NCI-H2227 (cell line): ENCODE measurements around the gene UXS1.
"Not testable (repeated sequence)": the region's sequence is repeated elsewhere in the genome, so short reads cannot be mapped to it uniquely, and the experiment has no call there.

Experiments used
- DNase-seq: peaks from one replicate; lab custom pipeline; 2025; ENCODE audit not compliant: unreplicated experiment; lab: John Stamatoyannopoulos, UW

The UXS1 gene

DNA sequence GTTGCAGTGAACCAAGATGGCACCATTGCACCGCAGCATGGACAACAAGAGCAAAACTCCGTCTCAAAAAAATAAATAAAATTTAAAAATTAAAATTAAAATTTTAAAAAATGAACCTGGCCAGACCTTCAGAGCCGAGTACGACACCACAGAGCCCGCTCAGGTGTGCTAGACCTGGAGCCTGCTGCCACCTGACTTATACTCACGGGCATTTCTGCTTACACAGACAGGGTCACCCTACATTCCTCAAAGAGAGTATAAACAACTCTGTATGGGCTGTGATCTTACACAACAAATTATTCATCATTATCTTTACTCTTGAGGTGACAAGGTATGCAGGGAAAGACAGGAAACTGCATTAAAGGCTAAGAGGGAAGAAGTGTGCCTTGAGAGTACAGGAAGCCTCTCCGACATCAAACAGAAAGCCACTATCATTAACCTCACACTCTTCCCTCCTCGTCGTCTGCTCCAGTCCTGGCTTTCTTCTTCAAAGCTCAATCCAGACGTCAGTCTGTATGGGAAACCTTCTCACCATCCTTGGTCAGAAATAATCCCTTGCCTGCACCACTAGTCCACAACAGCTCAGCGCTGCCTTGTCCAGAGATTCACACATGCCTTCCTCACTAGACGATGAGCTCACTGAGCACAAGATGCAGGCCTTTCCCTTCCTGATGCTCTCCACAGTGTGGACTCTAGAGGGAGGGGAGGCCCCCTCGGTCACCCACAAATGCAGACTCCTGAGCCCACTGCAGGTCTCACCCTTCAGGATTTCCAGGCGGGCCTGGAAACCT, 56.2 kb downstream of the UXS1 start:
- DNase-seq: no peak

DNA sequence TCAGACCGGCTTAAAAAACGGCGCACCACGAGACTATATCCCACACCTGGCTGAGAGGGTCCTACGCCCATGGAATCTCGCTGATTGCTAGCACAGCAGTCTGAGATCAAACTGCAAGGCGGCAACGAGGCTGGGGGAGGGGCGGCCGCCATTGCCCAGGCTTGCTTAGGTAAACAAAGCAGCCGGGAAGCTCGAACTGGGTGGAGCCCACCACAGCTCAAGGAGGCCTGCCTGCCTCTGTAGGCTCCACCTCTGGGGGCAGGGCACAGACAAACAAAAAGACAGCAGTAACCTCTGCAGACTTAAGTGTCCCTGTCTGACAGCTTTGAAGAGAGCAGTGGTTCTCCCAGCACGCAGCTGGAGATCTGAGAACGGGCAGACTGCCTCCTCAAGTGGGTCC, 62.9 kb downstream of the UXS1 start:
- not testable (repeated sequence) for DNase-seq

- DNase-seq: no peak
Observed at GRCh38 chr2:106130251-106130998, 63.7 kb downstream of the UXS1 start.

GRCh38 chr2:106129592-106129991, 64.5 kb downstream of the UXS1 start:
- no peak for DNase-seq

- DNase-seq: no peak
Observed at GRCh38 chr2:106129150-106129549, 65.0 kb downstream of the UXS1 start.

GRCh38 chr2:106127776-106128268, 66.3 kb downstream of the UXS1 start:
- DNase-seq: no peak

GRCh38 chr2:106127282-106127771, 66.8 kb downstream of the UXS1 start:
- no peak for DNase-seq

DNA sequence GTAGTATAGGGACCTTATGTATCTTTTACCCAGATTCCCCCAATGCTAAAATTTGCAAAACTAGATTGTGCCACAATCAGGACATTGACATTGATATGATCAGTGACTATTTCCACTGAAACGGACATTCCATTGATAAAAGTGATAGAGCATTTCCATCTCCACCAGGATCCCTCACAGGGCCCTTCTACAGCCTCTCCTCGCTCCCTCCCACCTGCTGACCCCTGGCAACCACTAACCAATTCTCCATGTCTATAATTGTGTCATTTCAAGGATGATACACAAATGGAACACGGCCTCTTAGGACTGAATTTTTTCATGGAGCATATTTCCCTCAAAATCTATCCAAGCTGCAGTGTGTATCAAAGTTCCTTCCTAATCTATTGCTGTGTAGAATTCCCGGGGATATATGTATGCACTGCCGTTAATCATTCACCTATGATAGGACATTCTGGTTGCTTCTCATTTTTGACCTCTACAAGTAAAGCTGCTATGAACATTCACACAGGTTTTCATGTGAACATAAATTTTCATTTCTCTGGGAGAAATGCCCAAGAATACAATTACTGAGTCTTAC, 67.3 kb downstream of the UXS1 start:
- DNase-seq: no peak

- DNase-seq: no peak
Observed at GRCh38 chr2:106126295-106126694, 67.8 kb downstream of the UXS1 start.

GRCh38 chr2:106124905-106125549, 69.1 kb downstream of the UXS1 start:
- no peak for DNase-seq

DNA sequence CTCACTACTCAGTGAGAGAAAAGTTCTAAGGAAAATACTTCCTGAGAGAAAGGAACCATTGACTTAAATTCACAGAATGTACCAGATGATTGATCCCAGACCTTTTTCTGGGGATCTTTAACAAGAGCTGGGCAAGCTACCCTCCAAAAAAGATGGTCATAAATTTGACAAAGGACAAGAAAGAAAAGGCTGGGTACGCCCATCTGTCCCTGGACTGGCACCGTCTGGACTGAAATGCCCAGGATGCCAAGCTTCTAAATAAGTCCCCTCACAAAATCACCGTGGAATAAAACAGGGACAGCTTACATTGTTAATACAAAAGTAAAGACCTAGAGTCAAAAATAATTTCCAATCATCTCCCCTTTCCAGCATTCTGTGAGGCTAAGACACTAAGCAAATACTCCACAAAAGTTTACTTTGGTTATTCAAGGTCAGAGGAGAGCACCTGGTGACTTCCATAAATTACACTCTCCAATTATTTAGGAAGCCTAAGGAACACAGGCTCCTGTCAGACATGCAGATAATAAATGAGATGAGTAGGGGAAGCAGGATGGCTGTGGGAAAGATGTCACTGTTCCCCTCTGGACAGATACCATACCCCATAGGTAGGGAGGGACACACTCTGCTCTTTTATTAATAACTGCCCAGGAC, 69.9 kb downstream of the UXS1 start:
- DNase-seq: no peak

DNA sequence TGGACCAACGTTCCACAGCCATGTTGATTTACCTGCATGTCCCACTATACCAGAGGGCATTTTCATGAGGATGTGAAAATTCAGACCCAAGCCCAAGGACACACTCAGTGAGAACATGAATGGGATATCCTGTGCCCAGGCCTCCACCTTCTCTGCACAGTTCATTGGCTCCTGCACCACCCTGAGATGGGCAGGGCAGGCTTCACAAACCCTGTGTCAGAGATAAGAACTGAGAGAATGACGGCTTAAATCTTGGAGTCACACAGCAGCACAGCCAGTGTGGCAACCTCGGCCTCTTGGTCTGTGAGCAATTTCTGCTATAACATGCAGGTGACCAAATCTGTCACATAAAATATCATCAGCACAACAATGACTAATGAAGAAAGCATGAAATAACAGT, 71.9 kb downstream of the UXS1 start:
- no peak for DNase-seq

DNA sequence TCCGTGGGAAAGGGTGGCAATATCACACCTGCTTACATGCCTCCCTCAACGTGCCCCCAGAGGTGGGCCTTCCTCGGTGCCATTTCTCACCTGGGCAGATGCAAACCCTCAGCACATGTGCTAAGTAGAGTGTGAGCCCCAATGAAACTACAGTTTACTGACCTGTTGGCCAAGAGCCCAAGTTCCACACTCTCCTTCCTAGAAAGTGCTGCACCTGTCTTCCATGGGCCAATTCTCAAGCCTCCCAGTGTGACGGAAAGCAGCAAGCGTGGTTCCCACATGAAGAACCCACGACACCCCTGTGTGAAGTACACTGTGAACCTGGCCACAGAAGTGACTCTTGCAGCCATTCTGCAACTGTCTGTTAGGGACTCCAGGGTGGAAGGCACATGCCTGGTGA, 73.7 kb downstream of the UXS1 start:
- no peak for DNase-seq

- no peak for DNase-seq
Observed at GRCh38 chr2:106119074-106119473, 75.0 kb downstream of the UXS1 start.

GRCh38 chr2:106117882-106118684, 76.0 kb downstream of the UXS1 start:
- no peak for DNase-seq

- no peak for DNase-seq
Observed at GRCh38 chr2:106117347-106117746, 76.8 kb downstream of the UXS1 start.

DNA sequence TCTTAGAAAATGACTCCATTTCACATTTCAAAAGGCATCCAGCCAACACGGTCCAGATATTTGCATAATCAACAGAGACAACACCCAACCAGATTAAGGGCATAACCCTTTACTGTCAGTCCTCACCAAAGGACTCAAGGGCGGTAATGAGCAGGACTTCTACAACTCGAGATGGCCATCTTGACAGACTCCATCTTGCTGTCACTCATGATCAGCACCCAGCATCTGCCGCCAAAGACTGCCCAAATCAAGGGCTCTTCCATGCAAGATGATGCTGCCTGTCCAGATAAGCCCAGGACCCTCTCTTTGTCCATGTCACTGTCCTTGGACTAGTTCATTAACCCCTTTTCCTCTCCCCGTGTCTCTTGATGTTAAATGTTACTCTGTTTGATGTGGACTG, 77.9 kb downstream of the UXS1 start:
- no peak for DNase-seq

DNA sequence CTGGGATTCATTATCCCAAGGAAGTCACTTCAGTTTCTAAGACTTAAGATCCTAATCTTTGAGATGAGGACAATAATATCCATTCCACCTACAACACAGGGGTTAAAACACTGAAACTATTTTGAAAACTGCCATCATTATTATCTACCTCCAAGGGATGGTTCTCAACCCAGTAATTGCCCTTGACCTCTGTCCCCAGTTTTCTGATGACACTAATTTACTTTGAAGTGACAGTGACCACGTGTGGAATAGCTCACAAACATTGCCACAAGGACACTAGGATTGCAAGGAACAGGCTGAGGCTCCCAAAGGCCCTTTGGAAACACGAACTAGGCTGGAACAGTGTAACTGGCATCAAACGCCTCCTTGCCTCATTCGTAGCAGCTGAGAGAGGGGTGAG, 78.4 kb downstream of the UXS1 start:
- no peak for DNase-seq

DNA sequence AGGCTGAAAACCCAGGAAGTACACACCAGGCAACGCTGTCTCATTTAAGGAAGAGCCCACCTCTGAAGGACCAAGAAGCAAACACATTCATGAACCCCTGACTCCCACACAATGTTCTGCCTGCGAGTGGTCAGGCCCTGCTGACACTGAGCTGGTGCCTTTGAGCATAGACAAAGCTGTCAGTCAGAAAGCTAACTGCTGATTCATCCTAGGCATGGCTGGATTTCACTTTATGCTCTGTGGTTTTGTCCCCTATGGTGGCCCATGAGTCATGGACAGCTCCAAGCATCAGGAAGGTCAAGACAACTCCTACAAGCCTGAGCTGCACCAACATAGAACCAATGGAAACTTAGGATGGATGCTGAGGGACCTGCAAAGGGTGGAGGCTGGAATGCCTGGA, 78.9 kb downstream of the UXS1 start:
- no peak for DNase-seq

- DNase-seq: no peak
Observed at GRCh38 chr2:106114166-106114565, 79.9 kb downstream of the UXS1 start.
